Neural cell (in vitro differentiated cells): Measurements from ENCODE around the gene SMC4. TPM values are rescaled to one million over a fixed set of nuclear protein-coding genes. Genes with fewer than 3 reads are reported as not detected.

ENCODE experiments used
- H2AFZ ChIP-seq: fragments of 200-600, 300-800 bp; sonication (generic), shearing (Covaris generic); 2 replicates; pipeline ENCODE4 v1.6.0; 2014; ENCODE audit warnings: low read depth, mild to moderate bottlenecking, antibody characterized with exemption, low read length, moderate library complexity
- H3F3A ChIP-seq: fragments of 200-600 bp; shearing (Covaris generic); 2 replicates; pipeline ENCODE4 v1.6.1; 2016; ENCODE audit warnings: mild to moderate bottlenecking, moderate library complexity, mixed read lengths, antibody characterized with exemption, low read length; ENCODE audit not compliant: insufficient read depth, poor library complexity, severe bottlenecking
- H3K27ac ChIP-seq: fragments of 200-600, 300-800 bp; sonication (generic), shearing (Covaris generic); 2 replicates; pipeline ENCODE4 v1.5.1; 2014; ENCODE audit warnings: mild to moderate bottlenecking, low read length, moderate library complexity
- H3K27me3 ChIP-seq: fragments of 300-800, 200-600 bp; sonication (generic), shearing (Covaris generic); 2 replicates; pipeline ENCODE4 v1.6.0; 2014; ENCODE audit warnings: mild to moderate bottlenecking, low read depth, low read length, moderate library complexity; ENCODE audit not compliant: insufficient read depth
- H3K36me3 ChIP-seq: fragments of 300-800, 200-600 bp; sonication (generic), shearing (Covaris generic); 2 replicates; pipeline ENCODE4 v1.5.1; 2014; ENCODE audit warnings: mild to moderate bottlenecking, antibody characterized with exemption, low read length, moderate library complexity; ENCODE audit not compliant: insufficient read depth
- H3K4me2 ChIP-seq: fragments of 300-800, 200-600 bp; sonication (generic), shearing (Covaris generic); 2 replicates; pipeline ENCODE4 v1.6.0; 2014; ENCODE audit warnings: mild to moderate bottlenecking, low read length
- H3K4me3 ChIP-seq: fragments of 300-800, 200-600 bp; sonication (generic), shearing (Covaris generic); 2 replicates; pipeline ENCODE4 v1.5.1; 2014; ENCODE audit warnings: mild to moderate bottlenecking, low read length, moderate library complexity
- H3K79me2 ChIP-seq: fragments of 200-600 bp; shearing (Covaris generic); replicated peaks from 2 replicates; pipeline ENCODE4 v1.6.0; 2014; ENCODE audit warnings: mild to moderate bottlenecking, low read length, moderate library complexity; ENCODE audit not compliant: insufficient read depth
- H3K9ac ChIP-seq: fragments of 300-800, 200-600 bp; sonication (generic), shearing (Covaris generic); 2 replicates; pipeline ENCODE4 v1.6.1; 2016; ENCODE audit warnings: mild to moderate bottlenecking, low read length, mixed read lengths
- H3K9me2 ChIP-seq: fragments of 200-600 bp; shearing (Covaris generic); 2 replicates; pipeline ENCODE4 v1.6.1; 2016; ENCODE audit warnings: mild to moderate bottlenecking, low read length, mixed read lengths; ENCODE audit not compliant: insufficient read depth
- H3K9me3 ChIP-seq: fragments of 200-600, 300-800 bp; sonication (generic), shearing (Covaris generic); 2 replicates; pipeline ENCODE4 v1.6.1; 2016; ENCODE audit warnings: mild to moderate bottlenecking, mixed run types, low read length, moderate library complexity, mixed read lengths
- H4K20me1 ChIP-seq: fragments of 200-600 bp; shearing (Covaris generic); 2 replicates; pipeline ENCODE4 v1.6.1; 2016; ENCODE audit warnings: mild to moderate bottlenecking, mixed run types; ENCODE audit not compliant: insufficient read depth
- CTCF ChIP-seq: fragments of 450-650 bp; IDR thresholded peaks from 2 replicates; pipeline ENCODE4 v1.5.1; 2014; ENCODE audit warnings: antibody characterized with exemption, mild to moderate bottlenecking, moderate library complexity; ENCODE audit not compliant: poor library complexity, severe bottlenecking
- EP300 ChIP-seq: fragments of 450-650 bp; conservative IDR thresholded peaks from 2 replicates; pipeline ENCODE4 v1.6.1; 2014; ENCODE audit warnings: antibody characterized with exemption, mild to moderate bottlenecking, moderate library complexity; ENCODE audit not compliant: poor library complexity, severe bottlenecking
- EZH2 ChIP-seq: fragments of 200-600, 300-800 bp; shearing (Covaris generic), sonication (generic); IDR thresholded peaks from 2 replicates; pipeline ENCODE4 v1.6.1; 2014; ENCODE audit warnings: antibody characterized with exemption, low read length, borderline replicate concordance, mild to moderate bottlenecking; ENCODE audit not compliant: insufficient read depth, poor library complexity, severe bottlenecking
- MXI1 ChIP-seq: fragments of 450-650 bp; conservative IDR thresholded peaks from 2 replicates; pipeline ENCODE4 v1.6.1; 2014; ENCODE audit warnings: antibody characterized with exemption, mild to moderate bottlenecking; ENCODE audit not compliant: poor library complexity, severe bottlenecking
- RAD21 ChIP-seq: fragments of 450-650 bp; conservative IDR thresholded peaks from 2 replicates; pipeline ENCODE4 v1.6.1; 2014; ENCODE audit warnings: antibody characterized with exemption, mild to moderate bottlenecking, moderate library complexity
- TAF1 ChIP-seq: IDR thresholded peaks from 2 replicates; pipeline ENCODE4 v1.6.1; 2012; ENCODE audit warnings: low read depth
- polyA plus RNA-seq: library from polyadenylated mRNA; depleted of rRNA; stranded (reverse); fragments of >200 nt; gene quantifications from 2 replicates; pipeline ENCODE4 v1.2.3, GENCODE V29; 2014
- TF ChIP-seq, protein P1 (sequence below): IDR thresholded peaks from 2 replicates; pipeline ENCODE4 v1.6.1; 2012; ENCODE audit warnings: borderline replicate concordance

The SMC4 gene
- polyA plus RNA-seq, 1 donor from 2014 or later = 17.4 TPM

GRCh38 chr3:160392798-160393197, 6.7 kb upstream of the SMC4 start:
- Histone ChIP-seq H3K9me2 (no peaks in the 10 kb centered on the region), H3K9me3 (no peaks in the 10 kb centered on the region), H3K4me3 (no peak overlapping the region), H3K4me2 (no peak overlapping the region), H2AFZ (no peak overlapping the region), H3K27ac (no peak overlapping the region), H3K9ac (no peak overlapping the region), H3K36me3 (no peaks in the 10 kb centered on the region), H3K27me3 (no peaks in the 10 kb centered on the region), H3F3A (no peaks in the 10 kb centered on the region), H3K79me2 (peaks cover 20% of the 10 kb centered on the region), H4K20me1 (no peaks in the 10 kb centered on the region)
- TF ChIP-seq EP300 (no peak), TAF1 (no peak), EZH2 (no peak), CTCF (no peak), RAD21 (no peak)
- TF ChIP-seq, protein P1, sequence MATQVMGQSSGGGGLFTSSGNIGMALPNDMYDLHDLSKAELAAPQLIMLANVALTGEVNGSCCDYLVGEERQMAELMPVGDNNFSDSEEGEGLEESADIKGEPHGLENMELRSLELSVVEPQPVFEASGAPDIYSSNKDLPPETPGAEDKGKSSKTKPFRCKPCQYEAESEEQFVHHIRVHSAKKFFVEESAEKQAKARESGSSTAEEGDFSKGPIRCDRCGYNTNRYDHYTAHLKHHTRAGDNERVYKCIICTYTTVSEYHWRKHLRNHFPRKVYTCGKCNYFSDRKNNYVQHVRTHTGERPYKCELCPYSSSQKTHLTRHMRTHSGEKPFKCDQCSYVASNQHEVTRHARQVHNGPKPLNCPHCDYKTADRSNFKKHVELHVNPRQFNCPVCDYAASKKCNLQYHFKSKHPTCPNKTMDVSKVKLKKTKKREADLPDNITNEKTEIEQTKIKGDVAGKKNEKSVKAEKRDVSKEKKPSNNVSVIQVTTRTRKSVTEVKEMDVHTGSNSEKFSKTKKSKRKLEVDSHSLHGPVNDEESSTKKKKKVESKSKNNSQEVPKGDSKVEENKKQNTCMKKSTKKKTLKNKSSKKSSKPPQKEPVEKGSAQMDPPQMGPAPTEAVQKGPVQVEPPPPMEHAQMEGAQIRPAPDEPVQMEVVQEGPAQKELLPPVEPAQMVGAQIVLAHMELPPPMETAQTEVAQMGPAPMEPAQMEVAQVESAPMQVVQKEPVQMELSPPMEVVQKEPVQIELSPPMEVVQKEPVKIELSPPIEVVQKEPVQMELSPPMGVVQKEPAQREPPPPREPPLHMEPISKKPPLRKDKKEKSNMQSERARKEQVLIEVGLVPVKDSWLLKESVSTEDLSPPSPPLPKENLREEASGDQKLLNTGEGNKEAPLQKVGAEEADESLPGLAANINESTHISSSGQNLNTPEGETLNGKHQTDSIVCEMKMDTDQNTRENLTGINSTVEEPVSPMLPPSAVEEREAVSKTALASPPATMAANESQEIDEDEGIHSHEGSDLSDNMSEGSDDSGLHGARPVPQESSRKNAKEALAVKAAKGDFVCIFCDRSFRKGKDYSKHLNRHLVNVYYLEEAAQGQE = no peak

DNA sequence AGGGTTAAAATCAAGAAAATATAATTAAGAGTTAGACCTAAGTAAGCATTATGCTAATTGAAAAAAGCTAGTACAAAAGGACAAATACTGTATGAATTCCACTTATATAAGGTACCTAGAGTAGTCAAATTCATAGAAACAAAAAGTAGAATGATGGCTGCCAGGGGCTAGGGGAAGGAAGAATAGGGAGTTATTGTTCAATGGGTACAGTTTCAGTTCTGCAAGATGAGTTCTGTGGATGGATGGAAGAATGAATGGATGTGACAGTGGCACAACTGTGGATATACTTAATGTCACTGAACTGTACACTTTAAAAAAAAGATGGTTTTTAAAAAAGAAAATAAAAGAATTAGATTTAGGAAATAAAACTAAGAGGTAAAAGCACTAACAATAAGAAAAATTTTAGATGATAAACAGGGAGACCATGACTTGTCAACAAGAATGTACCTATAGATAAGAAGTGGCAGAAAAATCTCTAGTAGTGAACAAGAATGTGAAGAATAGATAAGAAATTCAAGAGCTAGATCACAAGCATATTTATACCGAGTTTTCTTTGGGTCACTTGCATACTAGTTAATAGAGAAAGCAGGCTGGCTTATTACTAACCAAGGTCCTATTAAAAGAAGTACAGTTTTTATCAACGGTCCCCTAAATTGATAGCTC, 6.0 kb upstream of the SMC4 start:
- Histone ChIP-seq H4K20me1 (no peaks in the 10 kb centered on the region), H3K9me3 (no peaks in the 10 kb centered on the region), H3K4me2 (no peak overlapping the region), H3K79me2 (peaks cover 27% of the 10 kb centered on the region), H3K36me3 (no peaks in the 10 kb centered on the region), H3K9me2 (no peaks in the 10 kb centered on the region), H3K9ac (no peak overlapping the region), H3K27me3 (no peaks in the 10 kb centered on the region), H3K27ac (no peak overlapping the region), H3F3A (no peaks in the 10 kb centered on the region), H2AFZ (no peak overlapping the region), H3K4me3 (no peak overlapping the region)
- TF ChIP-seq, protein P1 = no peak
- TF ChIP-seq MXI1 (no peak), RAD21 (no peak), EP300 (no peak), TAF1 (no peak), CTCF (no peak), EZH2 (no peak)
